Esophagus squamous epithelium (tissue), 4 donors: ENCODE data around the gene WNK2.

Experiments
- CTCF ChIP-seq, 6 experiments: fragments of 450-650 bp in 4 of 6; fragments of 200-600 bp in 2 of 6; sonication (generic) in 2 of 6; IDR thresholded peaks; one replicate each; pipeline ENCODE4 v1.5.1; 2016 to 2019; ENCODE audit warnings: antibody characterized with exemption in 6 of 6, mild to moderate bottlenecking in 4 of 6, moderate library complexity in 4 of 6
- POLR2A ChIP-seq, 4 donors: fragments of 450-650 bp; IDR thresholded peaks; one replicate each; pipeline ENCODE4 v1.6.1; 2017; ENCODE audit warnings: antibody characterized with exemption in 4 of 4, mild to moderate bottlenecking in 4 of 4, moderate library complexity in 3 of 4

GRCh38 chr9:93194221-93194625 lies 10.3 kb downstream of the WNK2 start:
- no peak for TF ChIP-seq POLR2A (IDR thresholded peaks at IDR 0.05)
- TF ChIP-seq CTCF (IDR thresholded peaks at IDR 0.05): no peak
